ENCODE data around the gene KREMEN2. TPM values are rescaled to one million over a fixed set of nuclear protein-coding genes. Genes with fewer than 3 reads are reported as not detected.

The KREMEN2 gene
- total and polyA plus RNA-seq, 2 of the 13 experiments (the other 11 are each of a cell fraction or from before 2014, with no cell fraction given), result 0.48 to 1.2 TPM

GRCh38 chr16:2981177-2981898 lies 17.3 kb downstream of the KREMEN2 start (continued):
- TF ChIP-seq ZNF646 (CRISPR knock-in tag; IDR thresholded peaks at IDR 0.05) (no peak), SMARCE1 (IDR thresholded peaks at IDR 0.05; ENCODE audit: borderline replicate concordance) (no peak), ZNF12 (CRISPR knock-in tag; IDR thresholded peaks at IDR 0.05) (no peak), ZFP62 (CRISPR knock-in tag; IDR thresholded peaks at IDR 0.05) (no peak), KLF6 (CRISPR knock-in tag; IDR thresholded peaks at IDR 0.05) (peak; percentile 43; the same call in 1 of the 2 replicates), HNRNPL (IDR thresholded peaks at IDR 0.05; ENCODE audit: low read depth, low read length) (no peak), ZNF615 (CRISPR knock-in tag; IDR thresholded peaks at IDR 0.05; ENCODE audit: borderline replicate concordance) (no peak), SP140L (CRISPR knock-in tag; IDR thresholded peaks at IDR 0.05; ENCODE audit: borderline replicate concordance) (no peak), MEIS2 (CRISPR knock-in tag; IDR thresholded peaks at IDR 0.05) (no peak), MXD3 (CRISPR knock-in tag; IDR thresholded peaks at IDR 0.05) (peak; percentile 55; the same call in 1 of the 2 replicates), ZNF780A (CRISPR knock-in tag; IDR thresholded peaks at IDR 0.05) (no peak), DBP (CRISPR knock-in tag; IDR thresholded peaks at IDR 0.05; ENCODE audit: not compliant biosample characterization) (no peak), CSRNP2 (CRISPR knock-in tag; conservative IDR thresholded peaks at IDR 0.05; ENCODE audit: low read depth) (no peak), ZEB1 (IDR thresholded peaks at IDR 0.05; ENCODE audit: insufficient replicate concordance, low read depth) (no peak), ZNF558 (CRISPR knock-in tag; IDR thresholded peaks at IDR 0.05; ENCODE audit: borderline replicate concordance) (no peak), SMAD3 (CRISPR knock-in tag; IDR thresholded peaks at IDR 0.05) (no peak), ZNF460 (CRISPR knock-in tag; IDR thresholded peaks at IDR 0.05; ENCODE audit: borderline replicate concordance) (peak; percentile 99), ZMYM3 (CRISPR knock-in tag; IDR thresholded peaks at IDR 0.05) (peak; percentile 92), DR1 (CRISPR knock-in tag; IDR thresholded peaks at IDR 0.05) (no peak), YY1 (IDR thresholded peaks at IDR 0.05; ENCODE audit: insufficient read depth, insufficient replicate concordance, low read depth, low read length) (peak; percentile 59), DDIT3 (CRISPR knock-in tag; IDR thresholded peaks at IDR 0.05) (no peak)

Data from HepG2 (cell line).